Fibroblast of pulmonary artery (primary cell): ENCODE results near the gene LRRC27.

ENCODE experiments used
- DNase-seq: peaks from one replicate; pipeline ENCODE4 v3.0.0-alpha.2; 2010; ENCODE audit warnings: low read depth
- H3K4me3 ChIP-seq: replicated peaks from 2 replicates; pipeline ENCODE4 v1.5.1; 2011; ENCODE audit warnings: low read depth, mild to moderate bottlenecking, control low read depth, low read length, moderate library complexity
- CTCF ChIP-seq: IDR thresholded peaks from 2 replicates; pipeline ENCODE4 v1.5.1; 2011; ENCODE audit warnings: mild to moderate bottlenecking, control low read depth, low read length, inconsistent platforms; ENCODE audit errors: missing control alignments

LRRC27 gene

GRCh38 chr10:132396494-132397035 is 64.6 kb downstream of the LRRC27 start:
- TF ChIP-seq CTCF = no peak
- peak overlapping the region; percentile 44 for H3K4me3 ChIP-seq
- DNase-seq = peak; percentile 36

- peak; percentile 23 for DNase-seq
- TF ChIP-seq CTCF = no peak
- peak within 1 kb of the TSS; percentile 64 for H3K4me3 ChIP-seq
Observed at GRCh38 chr10:132397036-132397541, 65.1 kb downstream of the LRRC27 start, which contains the start of gene PWWP2B. Gene PWWP2B, plus strand, starts transcription at chr10:132397200. Its CDS starts 27 bp downstream, at chr10:132397227.

- H3K4me3 ChIP-seq = peak overlapping the region; percentile 64
- TF ChIP-seq CTCF = no peak
- DNase-seq = peak; percentile 34
Observed at GRCh38 chr10:132397671-132398565, 65.9 kb downstream of the LRRC27 start.

GRCh38 chr10:132398566-132398991 is 66.6 kb downstream of the LRRC27 start:
- no peak for TF ChIP-seq CTCF
- no peak overlapping the region for H3K4me3 ChIP-seq
- no peak for DNase-seq

GRCh38 chr10:132399117-132400035 is 67.4 kb downstream of the LRRC27 start:
- no peak overlapping the region for H3K4me3 ChIP-seq
- TF ChIP-seq CTCF = no peak
- DNase-seq = no peak

- no peak for TF ChIP-seq CTCF
- H3K4me3 ChIP-seq = no peak overlapping the region
- no peak for DNase-seq
Observed at GRCh38 chr10:132400041-132400546, 68.1 kb downstream of the LRRC27 start.
